Stomach smooth muscle (tissue), 2 donors: ENCODE measurements around the gene CSNK1G2.

ENCODE experiments used
- H3K27ac ChIP-seq: one replicate; pipeline ENCODE4 v1.7.0; 2013; ENCODE audit warnings: mild to moderate bottlenecking, low read length, inconsistent platforms
- H3K27me3 ChIP-seq, 2 donors: one replicate each; pipeline ENCODE4 v1.7.0; 2013; ENCODE audit warnings: low read length in 2 of 2; ENCODE audit not compliant: insufficient read depth in 2 of 2, control insufficient read depth in 1 of 2
- H3K36me3 ChIP-seq, 2 donors: one replicate each; pipeline ENCODE4 v1.7.0; 2013; ENCODE audit warnings: low read length in 2 of 2; ENCODE audit not compliant: control insufficient read depth in 2 of 2, insufficient read depth in 2 of 2
- H3K4me1 ChIP-seq: one replicate; pipeline ENCODE4 v1.7.0; 2013; ENCODE audit warnings: low read length; ENCODE audit not compliant: control insufficient read depth, insufficient read depth
- H3K4me3 ChIP-seq, 2 donors: one replicate each; pipeline ENCODE4 v1.7.0; 2013; ENCODE audit warnings: low read length in 2 of 2
- H3K9ac ChIP-seq, 2 donors: one replicate each; pipeline ENCODE4 v1.7.0; 2013; ENCODE audit warnings: low read length in 2 of 2, mild to moderate bottlenecking in 1 of 2
- H3K9me3 ChIP-seq, 2 donors: one replicate each; pipeline ENCODE4 v1.7.0; 2013; ENCODE audit warnings: low read length in 2 of 2; ENCODE audit not compliant: control insufficient read depth in 2 of 2
- donor health status: healthy.
- donor health status: Pancreatic carcinoma.

Gene CSNK1G2

DNA sequence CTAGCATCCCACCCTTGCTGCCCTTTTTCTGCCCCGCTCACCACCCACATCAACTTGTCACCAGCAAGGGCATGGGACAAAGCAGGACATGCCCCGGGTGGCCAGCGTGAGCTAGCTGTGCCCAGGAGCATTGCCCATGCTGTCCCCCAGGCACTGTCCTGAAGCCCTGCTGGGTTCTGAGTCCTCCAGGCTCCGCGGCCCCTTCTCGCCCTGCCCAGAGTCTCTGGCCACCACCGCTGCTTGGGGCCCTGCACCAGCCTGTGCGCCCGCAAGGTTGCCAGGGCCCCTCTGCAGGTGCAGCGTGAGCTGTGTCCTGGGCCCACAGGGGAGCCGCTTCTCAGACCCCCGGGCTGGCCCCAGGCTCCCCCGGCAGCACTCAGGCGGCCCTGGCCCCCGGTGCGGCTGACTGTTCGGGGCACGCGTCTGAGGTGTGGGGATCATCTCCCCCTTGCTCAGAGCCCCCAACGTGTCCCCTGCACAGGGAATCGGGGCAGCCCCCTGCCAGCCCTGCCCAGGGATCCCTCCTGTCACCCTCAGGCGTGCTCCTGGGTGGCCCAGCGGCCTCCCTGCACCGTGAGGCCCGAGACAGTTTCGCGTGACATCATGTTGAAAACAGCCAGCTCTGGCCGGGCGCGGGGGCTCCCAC is 4.1 kb downstream of the CSNK1G2 start:
- Histone ChIP-seq H3K9ac (no peak overlapping the region), H3K36me3 (no peaks in the 10 kb centered on the region), H3K27ac (no peak overlapping the region), H3K4me3 (no peak overlapping the region), H3K9me3 (no peaks in the 10 kb centered on the region), H3K4me1 (peaks cover 31% of the 10 kb centered on the region), H3K27me3 (no peaks in the 10 kb centered on the region)

DNA sequence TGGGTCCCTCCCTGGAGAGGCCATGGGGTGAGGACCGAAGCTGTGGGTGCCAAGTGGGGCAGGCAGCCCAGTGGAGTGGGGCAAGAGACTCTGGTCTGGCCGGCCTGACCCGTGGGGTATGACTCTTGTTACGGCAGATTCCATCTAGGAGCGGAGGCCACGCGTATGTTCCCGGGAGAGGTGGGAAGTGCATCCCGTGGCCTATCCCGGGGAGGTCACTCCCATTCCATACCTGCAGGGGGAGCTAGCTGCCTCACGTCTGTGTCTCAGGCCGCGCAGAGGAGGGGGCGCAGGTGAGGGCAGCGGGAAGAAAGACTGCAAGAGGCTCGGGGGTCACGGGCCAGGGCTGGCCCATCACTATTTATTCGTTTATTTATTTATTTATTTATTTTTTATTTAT is 4.9 kb downstream of the CSNK1G2 start:
- Histone ChIP-seq H3K9me3 (no peaks in the 10 kb centered on the region), H3K4me3 (no peak overlapping the region), H3K4me1 (peaks cover 26% of the 10 kb centered on the region), H3K27me3 (no peaks in the 10 kb centered on the region), H3K36me3 (no peaks in the 10 kb centered on the region), H3K9ac (no peak overlapping the region), H3K27ac (no peak overlapping the region)

DNA sequence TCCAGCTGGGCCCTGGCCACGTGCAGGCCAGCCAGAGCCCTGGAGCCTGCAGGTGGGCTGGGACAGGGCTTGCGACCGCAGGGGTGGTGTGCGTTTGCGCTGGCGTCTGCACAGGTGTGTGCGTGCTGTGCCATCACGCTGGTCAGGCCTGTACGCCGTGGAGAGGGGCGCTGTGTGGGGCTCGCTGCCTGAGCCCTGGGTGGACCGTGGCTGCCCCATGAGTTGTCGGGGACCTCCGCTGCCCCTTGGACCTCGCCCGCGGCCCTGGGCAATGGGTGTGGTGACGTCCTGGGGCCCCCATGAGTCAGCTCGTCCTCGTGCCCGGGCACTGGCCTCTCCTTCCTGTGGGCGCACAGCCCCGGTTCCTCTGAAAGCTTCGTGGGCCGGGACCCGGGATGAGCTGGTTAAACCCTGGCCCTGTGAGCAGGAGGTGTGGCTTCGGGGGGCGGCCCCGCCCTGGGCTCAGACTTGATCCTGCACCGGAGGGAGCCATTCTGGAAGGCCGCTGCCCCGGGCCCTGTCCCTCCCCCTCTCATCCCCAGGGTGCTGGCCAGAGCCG is 6.8 kb downstream of the CSNK1G2 start:
- H3K36me3 ChIP-seq: no peaks in the 10 kb centered on the region
- no peak overlapping the region for H3K27ac ChIP-seq
- no peaks in the 10 kb centered on the region for H3K9me3 ChIP-seq
- H3K27me3 ChIP-seq: no peaks in the 10 kb centered on the region
- no peak overlapping the region for H3K4me3 ChIP-seq
- peaks cover 17% of the 10 kb centered on the region for H3K4me1 ChIP-seq
- no peak overlapping the region for H3K9ac ChIP-seq

DNA sequence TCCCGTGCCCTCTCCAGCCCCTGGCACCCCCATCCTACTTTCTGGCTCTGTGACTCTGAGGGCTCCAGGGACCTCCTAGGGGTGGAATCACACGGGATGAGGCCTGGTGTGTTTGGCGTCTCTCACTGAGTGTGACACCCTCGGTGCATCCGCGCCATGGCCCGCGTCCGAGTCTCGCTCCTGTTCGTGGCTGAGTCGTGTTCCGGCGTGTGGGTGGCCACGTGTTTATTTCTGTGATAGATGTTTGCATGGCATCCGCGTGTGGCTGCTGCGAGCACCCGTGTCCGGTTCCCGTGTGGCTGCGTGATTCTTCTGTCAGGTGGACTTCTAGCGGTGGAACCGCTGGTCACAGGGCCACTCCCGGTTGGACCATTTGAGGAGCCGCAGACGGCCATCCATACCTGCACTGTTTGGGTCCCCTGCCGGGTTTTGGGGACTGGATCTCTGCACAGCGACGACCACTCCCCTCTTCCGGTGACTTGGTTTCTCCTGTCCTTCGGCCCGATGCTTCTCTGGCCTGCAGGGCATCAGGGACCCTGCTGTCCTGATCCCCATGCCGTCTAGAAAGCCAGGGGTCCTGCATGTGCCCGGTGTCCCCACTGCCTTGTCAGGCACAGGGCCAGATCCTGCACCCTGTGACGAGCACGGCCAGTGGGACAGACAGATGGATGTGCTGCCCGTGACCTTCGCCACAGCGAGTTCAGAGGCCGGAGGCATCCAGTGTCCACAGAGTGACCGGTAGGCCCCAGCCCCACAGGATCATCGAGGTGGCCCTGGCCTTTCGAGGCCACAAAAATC is 8.5 kb downstream of the CSNK1G2 start:
- Histone ChIP-seq H3K36me3 (no peaks in the 10 kb centered on the region), H3K4me3 (no peak overlapping the region), H3K4me1 (peaks cover 5% of the 10 kb centered on the region), H3K27me3 (no peaks in the 10 kb centered on the region), H3K9me3 (no peaks in the 10 kb centered on the region), H3K9ac (no peak overlapping the region), H3K27ac (no peak overlapping the region)

DNA sequence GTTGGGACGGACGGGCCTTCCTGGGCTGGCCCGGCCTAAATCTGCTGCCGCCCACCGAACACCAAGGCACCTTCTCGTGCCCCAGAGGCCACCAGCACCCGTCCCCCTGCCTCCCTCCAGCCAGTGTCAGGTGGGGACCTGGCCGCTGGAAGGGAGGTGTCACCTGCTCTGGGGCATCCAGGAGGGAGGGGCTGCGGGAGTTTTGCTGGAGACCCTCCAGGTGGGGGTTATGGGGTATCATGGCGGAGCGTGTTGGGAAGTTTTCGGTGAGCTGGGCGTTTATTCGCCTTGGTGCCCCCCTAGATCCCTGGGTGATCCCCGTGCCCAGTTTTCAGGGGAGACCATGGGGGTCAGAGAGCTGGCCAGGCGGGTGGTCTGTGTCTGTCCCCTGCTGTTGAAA is 9.7 kb downstream of the CSNK1G2 start:
- Histone ChIP-seq H3K36me3 (no peaks in the 10 kb centered on the region), H3K9ac (no peak overlapping the region), H3K9me3 (no peaks in the 10 kb centered on the region), H3K4me3 (no peak overlapping the region), H3K4me1 (peaks cover 5% of the 10 kb centered on the region), H3K27me3 (no peaks in the 10 kb centered on the region), H3K27ac (no peak overlapping the region)

DNA sequence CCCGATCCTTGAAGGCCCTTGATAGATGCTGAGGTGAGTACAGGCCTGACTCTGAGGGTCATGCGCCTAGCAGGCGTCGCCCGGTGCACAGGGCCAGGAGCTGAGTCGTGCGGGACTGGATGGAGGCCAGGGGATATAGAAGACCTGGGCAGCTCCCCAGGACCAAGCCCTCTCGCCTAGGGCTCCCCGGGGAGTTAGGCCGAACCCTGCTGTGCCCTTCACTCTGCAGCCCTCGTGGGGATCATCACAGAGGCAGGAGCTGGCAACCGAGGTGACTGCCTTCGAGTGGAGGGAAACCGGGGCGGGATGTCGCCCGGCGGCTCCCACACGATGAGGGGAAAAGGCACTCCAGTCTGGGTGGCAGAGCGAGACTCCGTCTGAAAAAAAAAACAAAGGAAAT is 11.7 kb downstream of the CSNK1G2 start:
- Histone ChIP-seq H3K27ac (no peak overlapping the region), H3K36me3 (no peaks in the 10 kb centered on the region), H3K4me3 (no peak overlapping the region)

DNA sequence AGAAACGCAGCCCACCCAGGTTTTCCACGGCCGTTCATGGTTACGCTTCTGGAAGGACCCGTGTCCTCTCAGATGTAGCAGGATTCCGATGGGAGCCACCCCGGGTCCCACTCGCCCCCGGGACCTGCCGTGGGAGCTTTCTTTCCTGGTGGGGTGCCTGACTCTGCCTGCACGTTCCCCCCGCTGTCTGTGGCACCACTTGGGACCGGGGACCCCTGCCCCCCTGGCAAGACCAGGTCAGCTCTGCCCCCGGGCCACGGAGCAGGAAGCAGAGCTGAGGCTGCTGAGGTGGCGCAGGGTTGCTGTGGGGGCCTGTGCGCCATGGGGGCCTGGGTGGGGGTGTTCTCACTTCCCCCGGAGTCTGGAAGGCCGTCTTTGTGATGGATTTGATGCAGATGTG is 12.1 kb downstream of the CSNK1G2 start:
- no peaks in the 10 kb centered on the region for H3K36me3 ChIP-seq
- no peaks in the 10 kb centered on the region for H3K27me3 ChIP-seq
- H3K4me3 ChIP-seq: no peak overlapping the region
- H3K27ac ChIP-seq: no peak overlapping the region
- H3K9me3 ChIP-seq: no peaks in the 10 kb centered on the region
- H3K9ac ChIP-seq: no peak overlapping the region
- H3K4me1 ChIP-seq: peaks cover 11% of the 10 kb centered on the region

More for the DNA sequence above, 11.7 kb downstream of the CSNK1G2 start:
- H3K9me3 ChIP-seq: no peaks in the 10 kb centered on the region
- H3K4me1 ChIP-seq: peaks cover 11% of the 10 kb centered on the region
- no peak overlapping the region for H3K9ac ChIP-seq
- no peaks in the 10 kb centered on the region for H3K27me3 ChIP-seq

DNA sequence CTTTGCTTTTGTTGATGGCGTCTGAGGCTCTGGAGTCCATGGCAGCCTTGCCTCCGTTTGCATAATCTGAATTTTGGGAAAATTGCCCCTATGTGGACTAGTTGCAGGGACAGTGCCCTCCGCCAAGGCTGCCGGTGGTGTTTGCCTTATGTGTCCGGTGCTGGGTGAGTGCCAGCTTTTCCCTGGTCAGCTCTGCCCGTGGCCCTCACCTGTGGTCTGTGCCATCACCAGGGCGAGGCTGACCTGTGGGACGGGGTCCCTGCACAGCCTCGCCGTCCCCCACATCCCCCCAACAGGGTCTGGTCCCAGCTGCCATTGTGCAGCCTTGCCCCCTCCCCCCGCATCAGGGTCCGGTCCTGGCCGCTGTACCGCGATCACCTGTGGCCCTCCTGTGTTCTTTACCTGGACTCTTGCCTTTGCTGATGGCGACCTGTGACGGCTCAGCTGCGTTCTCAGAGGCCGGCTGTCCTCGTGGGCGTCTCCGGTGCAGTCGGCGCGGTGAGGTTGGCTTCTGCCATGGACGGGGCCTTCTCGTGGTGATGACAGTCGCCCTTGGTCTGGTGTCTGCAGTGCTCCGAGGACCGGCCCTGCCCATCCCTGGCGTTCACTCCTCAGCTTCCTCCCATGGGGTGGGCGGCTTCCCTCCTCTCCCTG is 12.6 kb downstream of the CSNK1G2 start:
- no peak overlapping the region for H3K4me3 ChIP-seq
- peaks cover 11% of the 10 kb centered on the region for H3K4me1 ChIP-seq
- no peaks in the 10 kb centered on the region for H3K9me3 ChIP-seq
- H3K9ac ChIP-seq: no peak overlapping the region
- H3K27me3 ChIP-seq: no peaks in the 10 kb centered on the region
- H3K27ac ChIP-seq: no peak overlapping the region
- no peaks in the 10 kb centered on the region for H3K36me3 ChIP-seq

DNA sequence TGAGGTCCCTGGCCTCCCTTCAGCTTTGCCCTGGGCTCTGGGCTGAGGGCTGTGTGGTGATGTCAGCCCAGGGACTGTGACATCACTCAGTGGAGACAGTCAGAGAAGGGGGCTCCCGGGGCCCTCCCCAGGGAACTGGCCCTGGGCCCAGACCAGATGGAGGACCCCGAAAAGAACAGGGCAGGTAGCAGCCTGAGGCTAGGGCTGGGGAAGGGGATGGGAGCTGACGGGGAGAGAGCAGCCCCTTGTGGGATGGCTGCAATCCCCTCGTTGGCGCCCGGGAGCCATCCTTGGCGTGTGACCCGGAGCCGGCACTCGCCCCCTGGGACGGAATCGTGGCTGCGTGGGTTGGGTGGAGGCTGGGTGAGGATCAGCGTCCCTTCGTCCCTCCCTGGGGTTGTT is 13.6 kb downstream of the CSNK1G2 start:
- H3K27me3 ChIP-seq: no peaks in the 10 kb centered on the region
- no peaks in the 10 kb centered on the region for H3K36me3 ChIP-seq
- no peaks in the 10 kb centered on the region for H3K9me3 ChIP-seq
- H3K27ac ChIP-seq: no peak overlapping the region
- no peak overlapping the region for H3K9ac ChIP-seq
- no peak overlapping the region for H3K4me3 ChIP-seq
- H3K4me1 ChIP-seq: peaks cover 11% of the 10 kb centered on the region

DNA sequence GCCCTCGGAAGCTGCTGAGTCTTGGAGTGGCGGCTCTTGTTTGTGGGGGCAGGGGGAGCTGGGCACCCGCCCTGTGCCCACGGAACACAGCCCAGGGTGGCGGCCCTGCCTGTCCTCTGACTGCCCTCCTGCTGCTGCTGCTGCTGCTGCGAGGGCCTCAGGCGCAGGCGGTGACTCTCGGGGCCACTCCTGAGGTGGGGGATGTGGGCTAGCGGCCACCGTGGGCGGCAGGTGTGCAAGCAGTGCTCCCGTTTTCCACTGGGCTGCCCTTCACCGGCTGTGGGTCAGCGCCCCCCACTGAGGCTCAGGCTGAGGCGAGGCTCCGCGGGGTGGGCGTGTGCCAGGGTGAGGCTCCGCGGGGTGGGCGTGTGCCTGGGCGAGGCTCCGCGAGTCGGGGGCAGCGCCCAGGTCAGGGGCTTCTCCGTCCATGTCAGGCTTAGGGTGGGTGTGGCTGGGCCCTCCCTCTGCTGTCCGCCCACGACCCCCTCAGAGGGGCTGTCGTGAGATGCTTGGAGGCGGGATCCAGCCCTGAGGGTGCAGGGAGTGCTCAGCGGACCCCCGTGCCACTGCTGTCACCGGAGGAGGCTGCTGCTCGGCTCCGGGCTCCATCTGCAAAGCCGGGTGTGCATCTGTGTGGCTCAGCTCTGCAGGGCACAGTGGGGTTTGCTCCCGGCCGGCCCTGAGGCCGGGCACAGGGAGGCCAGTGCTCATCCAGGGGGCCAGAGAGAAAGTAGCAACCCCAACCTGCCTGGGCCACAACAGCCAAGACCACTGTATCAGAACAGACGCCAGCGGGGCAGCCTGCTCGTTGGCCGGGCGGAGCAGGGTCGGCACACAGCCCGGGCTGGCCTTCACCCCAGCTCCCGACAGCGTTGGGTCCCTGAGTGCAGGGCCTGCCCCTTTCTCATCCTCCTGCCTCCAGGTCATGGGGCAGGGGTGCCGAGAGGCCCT is 14.5 kb downstream of the CSNK1G2 start:
- Histone ChIP-seq H3K4me3 (no peak overlapping the region), H3K9me3 (no peaks in the 10 kb centered on the region), H3K27me3 (no peaks in the 10 kb centered on the region), H3K4me1 (peaks cover 11% of the 10 kb centered on the region), H3K9ac (no peak overlapping the region), H3K27ac (no peak overlapping the region), H3K36me3 (no peaks in the 10 kb centered on the region)
